Liver (tissue), 3 donors: Measurements from ENCODE around the gene KLK10.

Experiments
- GABPA ChIP-seq, 2 donors: IDR thresholded peaks in 1 of 2; conservative IDR thresholded peaks in 1 of 2; 2 replicates each; pipeline ENCODE4 v1.6.1; 2016; ENCODE audit warnings: antibody characterized with exemption in 2 of 2, mild to moderate bottlenecking in 1 of 2, moderate library complexity in 1 of 2
- TF ChIP-seq, protein P1 (sequence below): fragments of 150-350 bp; IDR thresholded peaks from 2 replicates; pipeline ENCODE4 v1.5.1; 2017; ENCODE audit warnings: improper control_type of control experiment, low read depth, low read length; ENCODE audit not compliant: missing input control
- TF ChIP-seq, protein P2 (sequence below): IDR thresholded peaks from 2 replicates; pipeline ENCODE4 v1.6.1; 2016; ENCODE audit warnings: antibody characterized with exemption
- donor health status: healthy.
- donor health status: healthy.

DNA sequence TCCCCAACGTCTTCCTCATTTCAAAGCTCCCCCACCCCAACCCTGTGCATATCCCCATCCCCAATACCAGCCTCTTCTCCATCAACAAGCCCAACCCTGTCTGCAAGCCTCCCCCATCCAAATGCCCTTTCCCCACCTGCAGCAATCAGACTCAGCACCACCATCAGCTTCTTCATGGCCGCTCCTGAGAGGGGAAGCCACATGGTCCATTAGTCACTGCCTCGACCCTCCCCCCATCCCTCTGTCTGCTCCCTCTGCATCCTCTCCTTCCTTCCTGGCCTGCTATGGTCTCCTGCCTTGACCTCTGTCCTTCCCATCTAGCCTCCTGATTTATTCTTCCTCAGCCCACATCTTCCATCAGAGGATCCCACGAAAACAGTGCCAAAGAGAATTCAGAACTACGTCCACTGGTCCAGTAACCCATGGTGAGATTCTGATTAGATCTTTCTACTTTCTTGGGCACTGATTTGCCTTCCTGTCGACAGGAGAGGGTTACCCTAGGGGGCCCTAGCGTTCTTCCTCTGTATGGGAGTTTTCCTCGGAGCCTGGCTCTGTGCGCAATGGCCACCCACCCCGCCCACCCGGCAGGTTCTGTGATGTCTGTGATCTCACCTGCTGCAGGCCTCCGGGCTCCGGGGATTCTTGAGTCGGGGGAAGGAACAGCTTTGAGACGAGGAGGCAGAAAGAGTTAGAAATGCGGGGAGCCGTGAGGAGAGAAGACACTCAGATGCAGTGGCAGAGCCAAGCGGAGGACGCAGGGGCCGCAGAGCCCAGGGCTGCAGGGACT is 51.4 kb downstream of the KLK10 start:
- no peak for TF ChIP-seq GABPA (IDR thresholded peaks at IDR 0.05 in 1 of 2, conservative IDR thresholded peaks at IDR 0.05 in 1 of 2)
- TF ChIP-seq, protein P1, sequence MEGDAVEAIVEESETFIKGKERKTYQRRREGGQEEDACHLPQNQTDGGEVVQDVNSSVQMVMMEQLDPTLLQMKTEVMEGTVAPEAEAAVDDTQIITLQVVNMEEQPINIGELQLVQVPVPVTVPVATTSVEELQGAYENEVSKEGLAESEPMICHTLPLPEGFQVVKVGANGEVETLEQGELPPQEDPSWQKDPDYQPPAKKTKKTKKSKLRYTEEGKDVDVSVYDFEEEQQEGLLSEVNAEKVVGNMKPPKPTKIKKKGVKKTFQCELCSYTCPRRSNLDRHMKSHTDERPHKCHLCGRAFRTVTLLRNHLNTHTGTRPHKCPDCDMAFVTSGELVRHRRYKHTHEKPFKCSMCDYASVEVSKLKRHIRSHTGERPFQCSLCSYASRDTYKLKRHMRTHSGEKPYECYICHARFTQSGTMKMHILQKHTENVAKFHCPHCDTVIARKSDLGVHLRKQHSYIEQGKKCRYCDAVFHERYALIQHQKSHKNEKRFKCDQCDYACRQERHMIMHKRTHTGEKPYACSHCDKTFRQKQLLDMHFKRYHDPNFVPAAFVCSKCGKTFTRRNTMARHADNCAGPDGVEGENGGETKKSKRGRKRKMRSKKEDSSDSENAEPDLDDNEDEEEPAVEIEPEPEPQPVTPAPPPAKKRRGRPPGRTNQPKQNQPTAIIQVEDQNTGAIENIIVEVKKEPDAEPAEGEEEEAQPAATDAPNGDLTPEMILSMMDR, result no peak
- TF ChIP-seq, protein P2, sequence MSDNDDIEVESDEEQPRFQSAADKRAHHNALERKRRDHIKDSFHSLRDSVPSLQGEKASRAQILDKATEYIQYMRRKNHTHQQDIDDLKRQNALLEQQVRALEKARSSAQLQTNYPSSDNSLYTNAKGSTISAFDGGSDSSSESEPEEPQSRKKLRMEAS, result no peak
